HFFc6 (cell line): Measurements from ENCODE around the gene SIVA1. TPM values are rescaled to one million over a fixed set of nuclear protein-coding genes. Genes with fewer than 3 reads are reported as not detected.

ENCODE experiments used
- DNase-seq: peaks from one replicate; pipeline ENCODE4 v3.0.0-alpha.2; 2018
- H3K27ac Mint-ChIP-seq: 2 replicates; pipeline ENCODE4 v1.8.0; 2020; ENCODE audit warnings: mild to moderate bottlenecking, mixed read lengths
- H3K27me3 Mint-ChIP-seq: 2 replicates; pipeline ENCODE4 v1.8.0; 2021; ENCODE audit warnings: mild to moderate bottlenecking, moderate library complexity, mixed read lengths; ENCODE audit not compliant: insufficient read depth
- H3K36me3 Mint-ChIP-seq: 2 replicates; pipeline ENCODE4 v1.8.0; 2021; ENCODE audit warnings: low read depth, mixed read lengths
- H3K4me1 Mint-ChIP-seq: 2 replicates; pipeline ENCODE4 v1.8.0; 2020; ENCODE audit warnings: low read depth, mixed read lengths
- H3K4me3 Mint-ChIP-seq: 2 replicates; pipeline ENCODE4 v1.8.0; 2020; ENCODE audit warnings: mild to moderate bottlenecking, moderate library complexity, mixed read lengths
- H3K9me3 Mint-ChIP-seq: 2 replicates; pipeline ENCODE4 v1.8.0; 2020; ENCODE audit warnings: mild to moderate bottlenecking, mixed read lengths
- CTCF ChIP-seq: fragments of 200-600 bp; sonication (generic); IDR thresholded peaks from 2 replicates; pipeline ENCODE4 v1.5.0; 2021; ENCODE audit warnings: antibody characterized with exemption, mild to moderate bottlenecking
- total RNA-seq, 6 experiments: library from RNA; stranded (reverse); fragmentation: NEBNext Ultra II Directional; extraction: Animal tissue kit (Norgen Biotek cat#: 25700); gene quantifications; 2 replicates in 1 of 6; 3 replicates in 5 of 6; pipeline ENCODE4 v1.2.3, GENCODE V29; 2021

The SIVA1 gene
- total RNA-seq, 6 experiments from 2014 or later: 78.3 to 95.8 (median 82.5) TPM

GRCh38 chr14:104766863-104767633 lies 14.1 kb downstream of the SIVA1 start:
- peaks cover 8% of the 10 kb centered on the region; the same call in 1 of the 2 replicates for H3K4me1 Mint-ChIP-seq
- DNase-seq: no peak
- no peaks in the 10 kb centered on the region for H3K9me3 Mint-ChIP-seq
- no peaks in the 10 kb centered on the region; the same call in 1 of the 2 replicates for H3K27me3 Mint-ChIP-seq
- peaks cover 20% of the 10 kb centered on the region for H3K36me3 Mint-ChIP-seq
- H3K4me3 Mint-ChIP-seq: no peak overlapping the region
- no peak overlapping the region for H3K27ac Mint-ChIP-seq
- TF ChIP-seq CTCF: no peak

GRCh38 chr14:104767634-104767918 lies 14.6 kb downstream of the SIVA1 start:
- Mint-ChIP-seq H3K4me3 (no peak overlapping the region), H3K27me3 (no peaks in the 10 kb centered on the region; the same call in 1 of the 2 replicates), H3K36me3 (peaks cover 17% of the 10 kb centered on the region), H3K27ac (no peak overlapping the region), H3K9me3 (no peaks in the 10 kb centered on the region), H3K4me1 (peaks cover 8% of the 10 kb centered on the region; the same call in 1 of the 2 replicates)
- no peak for DNase-seq
- TF ChIP-seq CTCF: no peak

- DNase-seq: peak; percentile 80
- Mint-ChIP-seq H3K4me1 (peaks cover 8% of the 10 kb centered on the region; the same call in 1 of the 2 replicates), H3K27ac (peak overlapping the region; percentile 60; the same call in 1 of the 2 replicates), H3K27me3 (no peaks in the 10 kb centered on the region; the same call in 1 of the 2 replicates), H3K4me3 (no peak overlapping the region), H3K36me3 (peaks cover 17% of the 10 kb centered on the region), H3K9me3 (no peaks in the 10 kb centered on the region)
- TF ChIP-seq CTCF: peak; percentile 96
Measured at GRCh38 chr14:104768437-104769323, 15.7 kb downstream of the SIVA1 start.

- TF ChIP-seq CTCF: no peak
- Mint-ChIP-seq H3K4me3 (no peak overlapping the region), H3K4me1 (peaks cover 8% of the 10 kb centered on the region; the same call in 1 of the 2 replicates), H3K27me3 (peaks cover 2% of the 10 kb centered on the region; the same call in 1 of the 2 replicates), H3K27ac (no peak overlapping the region; the same call in 1 of the 2 replicates), H3K9me3 (no peaks in the 10 kb centered on the region), H3K36me3 (peaks cover 17% of the 10 kb centered on the region)
- DNase-seq: no peak
Measured at GRCh38 chr14:104769324-104770071, 16.6 kb downstream of the SIVA1 start.

- no peak for DNase-seq
- peaks cover 17% of the 10 kb centered on the region for H3K36me3 Mint-ChIP-seq
- H3K27me3 Mint-ChIP-seq: peaks cover 4% of the 10 kb centered on the region
- H3K27ac Mint-ChIP-seq: no peak overlapping the region
- no peak for TF ChIP-seq CTCF
- H3K9me3 Mint-ChIP-seq: no peaks in the 10 kb centered on the region
- H3K4me1 Mint-ChIP-seq: peaks cover 8% of the 10 kb centered on the region; the same call in 1 of the 2 replicates
- H3K4me3 Mint-ChIP-seq: no peak overlapping the region
Measured at GRCh38 chr14:104770072-104770579, 17.2 kb downstream of the SIVA1 start.
